Nephron progenitor cell (in vitro differentiated cells): ENCODE data around the gene NEMF.
"Not testable (repeated sequence)": the region's sequence is repeated elsewhere in the genome, so short reads cannot be mapped to it uniquely, and the experiment has no call there.

Source experiments
- DNase-seq: peaks from one replicate; pipeline ENCODE4 v3.0.0; 2021
- H3K27ac Mint-ChIP-seq: 2 replicates; pipeline ENCODE4 v1.8.0; 2021; ENCODE audit warnings: mild to moderate bottlenecking, moderate library complexity, mixed read lengths
- H3K27me3 Mint-ChIP-seq: 2 replicates; pipeline ENCODE4 v1.8.0; 2021; ENCODE audit warnings: mild to moderate bottlenecking, low read depth, mixed read lengths; ENCODE audit not compliant: poor library complexity
- H3K36me3 Mint-ChIP-seq: 2 replicates; pipeline ENCODE4 v1.8.0; 2021; ENCODE audit warnings: low read depth, mixed read lengths
- H3K4me1 Mint-ChIP-seq: 2 replicates; pipeline ENCODE4 v1.8.0; 2021; ENCODE audit warnings: mixed read lengths
- H3K4me3 Mint-ChIP-seq: 2 replicates; pipeline ENCODE4 v1.8.0; 2021; ENCODE audit warnings: mild to moderate bottlenecking, moderate library complexity, mixed read lengths
- H3K9me3 Mint-ChIP-seq: 2 replicates; pipeline ENCODE4 v1.8.0; 2021; ENCODE audit warnings: mild to moderate bottlenecking, moderate library complexity, mixed read lengths
- TF ChIP-seq, protein P1 (sequence below): fragments of 200-600 bp; sonication (generic); IDR thresholded peaks from 2 replicates; pipeline ENCODE4 v1.5.0; 2021; ENCODE audit warnings: antibody characterized with exemption

The NEMF gene

GRCh38 chr14:49876563-49877127, 24.1 kb upstream of the NEMF start:
- DNase-seq: no peak
- Mint-ChIP-seq H3K4me1 (peaks cover 21% of the 10 kb centered on the region), H3K27me3 (peaks cover 19% of the 10 kb centered on the region), H3K36me3 (no peaks in the 10 kb centered on the region), H3K4me3 (no peak overlapping the region), H3K27ac (no peak overlapping the region), H3K9me3 (no peaks in the 10 kb centered on the region)
- TF ChIP-seq, protein P1, sequence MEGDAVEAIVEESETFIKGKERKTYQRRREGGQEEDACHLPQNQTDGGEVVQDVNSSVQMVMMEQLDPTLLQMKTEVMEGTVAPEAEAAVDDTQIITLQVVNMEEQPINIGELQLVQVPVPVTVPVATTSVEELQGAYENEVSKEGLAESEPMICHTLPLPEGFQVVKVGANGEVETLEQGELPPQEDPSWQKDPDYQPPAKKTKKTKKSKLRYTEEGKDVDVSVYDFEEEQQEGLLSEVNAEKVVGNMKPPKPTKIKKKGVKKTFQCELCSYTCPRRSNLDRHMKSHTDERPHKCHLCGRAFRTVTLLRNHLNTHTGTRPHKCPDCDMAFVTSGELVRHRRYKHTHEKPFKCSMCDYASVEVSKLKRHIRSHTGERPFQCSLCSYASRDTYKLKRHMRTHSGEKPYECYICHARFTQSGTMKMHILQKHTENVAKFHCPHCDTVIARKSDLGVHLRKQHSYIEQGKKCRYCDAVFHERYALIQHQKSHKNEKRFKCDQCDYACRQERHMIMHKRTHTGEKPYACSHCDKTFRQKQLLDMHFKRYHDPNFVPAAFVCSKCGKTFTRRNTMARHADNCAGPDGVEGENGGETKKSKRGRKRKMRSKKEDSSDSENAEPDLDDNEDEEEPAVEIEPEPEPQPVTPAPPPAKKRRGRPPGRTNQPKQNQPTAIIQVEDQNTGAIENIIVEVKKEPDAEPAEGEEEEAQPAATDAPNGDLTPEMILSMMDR: no peak

DNA sequence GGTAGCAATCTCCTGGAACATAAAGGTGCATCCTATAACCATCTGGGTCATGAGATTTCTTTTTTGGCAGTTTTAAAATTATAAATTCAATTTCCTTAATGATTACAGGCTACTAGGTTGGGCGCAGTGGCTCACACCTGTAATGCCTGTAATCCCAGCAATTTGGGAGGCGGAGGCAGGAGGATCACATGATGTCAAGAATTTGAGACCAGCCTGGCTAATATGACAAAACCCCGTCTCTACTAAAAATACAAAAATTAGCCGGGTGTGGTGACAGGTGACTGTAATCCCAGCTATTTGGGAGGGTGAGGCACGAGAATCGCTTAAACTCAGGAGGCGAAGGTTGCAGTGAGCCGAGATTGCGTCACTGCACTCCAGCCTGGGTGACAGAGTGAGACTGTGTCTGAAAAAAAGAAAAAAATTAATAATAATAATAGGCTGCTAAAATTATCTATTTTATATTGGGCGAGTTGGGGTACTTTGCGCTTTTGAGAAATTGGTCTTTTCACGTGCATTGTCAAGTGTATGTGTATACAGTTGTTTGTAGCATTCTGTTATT, 23.1 kb upstream of the NEMF start:
- Mint-ChIP-seq H3K36me3 (no peaks in the 10 kb centered on the region), H3K4me3 (no peak overlapping the region)

GRCh38 chr14:49873548-49873947, 21.0 kb upstream of the NEMF start:
- not testable (repeated sequence) for H3K27ac Mint-ChIP-seq, H3K4me3 Mint-ChIP-seq, H3K36me3 Mint-ChIP-seq, H3K9me3 Mint-ChIP-seq, H3K4me1 Mint-ChIP-seq, DNase-seq
- H3K27me3 Mint-ChIP-seq: peaks cover 26% of the 10 kb centered on the region

More for the DNA sequence above, 23.1 kb upstream of the NEMF start:
- no peak for DNase-seq
- peaks cover 12% of the 10 kb centered on the region for H3K4me1 Mint-ChIP-seq
- TF ChIP-seq, protein P1: no peak
- H3K27me3 Mint-ChIP-seq: peaks cover 19% of the 10 kb centered on the region
- no peaks in the 10 kb centered on the region for H3K9me3 Mint-ChIP-seq
- no peak overlapping the region for H3K27ac Mint-ChIP-seq

GRCh38 chr14:49870908-49871307, 18.3 kb upstream of the NEMF start:
- peaks cover 12% of the 10 kb centered on the region for H3K4me1 Mint-ChIP-seq
- DNase-seq: no peak
- H3K9me3 Mint-ChIP-seq: no peaks in the 10 kb centered on the region
- H3K4me3 Mint-ChIP-seq: no peak overlapping the region
- no peak overlapping the region for H3K27ac Mint-ChIP-seq
- no peaks in the 10 kb centered on the region for H3K36me3 Mint-ChIP-seq
- TF ChIP-seq, protein P1: no peak
- H3K27me3 Mint-ChIP-seq: peaks cover 24% of the 10 kb centered on the region

GRCh38 chr14:49868720-49869114, 16.1 kb upstream of the NEMF start:
- Mint-ChIP-seq H3K36me3 (no peaks in the 10 kb centered on the region), H3K4me3 (peak overlapping the region; percentile 96), H3K27me3 (peaks cover 19% of the 10 kb centered on the region), H3K9me3 (no peaks in the 10 kb centered on the region), H3K27ac (no peak overlapping the region), H3K4me1 (peaks cover 12% of the 10 kb centered on the region)
- TF ChIP-seq, protein P1: no peak
- DNase-seq: no peak

GRCh38 chr14:49867831-49868719, 15.5 kb upstream of the NEMF start:
- Mint-ChIP-seq H3K36me3 (no peaks in the 10 kb centered on the region), H3K4me1 (peaks cover 12% of the 10 kb centered on the region), H3K27me3 (peaks cover 19% of the 10 kb centered on the region), H3K9me3 (no peaks in the 10 kb centered on the region), H3K4me3 (peak overlapping the region; percentile 96), H3K27ac (peak overlapping the region; percentile 77)
- DNase-seq: peak; percentile 98
- TF ChIP-seq, protein P1: no peak
